ACC112 (cell line): ENCODE results near the gene PTGIR.

Experiments used
- H2AFZ ChIP-seq: fragments of 200-600 bp; sonication (generic); one replicate; pipeline ENCODE4 v1.6.0; 2017; ENCODE audit warnings: antibody characterized with exemption, low read length; ENCODE audit not compliant: unreplicated experiment
- H3K27ac ChIP-seq: fragments of 200-600 bp; sonication (generic); 2 replicates; pipeline ENCODE4 v1.5.1; 2014; ENCODE audit warnings: low read depth, mild to moderate bottlenecking, antibody characterized with exemption, low read length, moderate library complexity
- H3K27me3 ChIP-seq: fragments of 200-600 bp; sonication (generic); 2 replicates; pipeline ENCODE4 v1.6.1; 2014; ENCODE audit warnings: mild to moderate bottlenecking, antibody characterized with exemption, low read length, moderate library complexity, mixed read lengths; ENCODE audit not compliant: insufficient read depth
- H3K36me3 ChIP-seq: fragments of 200-600 bp; sonication (generic); 2 replicates; pipeline ENCODE4 v1.6.1; 2016; ENCODE audit warnings: mild to moderate bottlenecking, antibody characterized with exemption, low read length, moderate library complexity, mixed read lengths; ENCODE audit not compliant: insufficient read depth
- H3K4me1 ChIP-seq: fragments of 200-600 bp; sonication (generic); one replicate; pipeline ENCODE4 v1.6.1; 2016; ENCODE audit warnings: low read length, mixed read lengths; ENCODE audit not compliant: insufficient read depth, unreplicated experiment, control insufficient read depth
- H3K4me3 ChIP-seq: fragments of 200-600 bp; sonication (generic); 2 replicates; pipeline ENCODE4 v1.5.1; 2014; ENCODE audit warnings: mild to moderate bottlenecking, low read depth, low read length
- H3K79me2 ChIP-seq: fragments of 200-600 bp; sonication (generic); one replicate; pipeline ENCODE4 v1.6.0; 2016; ENCODE audit warnings: low read length; ENCODE audit not compliant: control insufficient read depth, unreplicated experiment, insufficient read depth

PTGIR gene

DNA sequence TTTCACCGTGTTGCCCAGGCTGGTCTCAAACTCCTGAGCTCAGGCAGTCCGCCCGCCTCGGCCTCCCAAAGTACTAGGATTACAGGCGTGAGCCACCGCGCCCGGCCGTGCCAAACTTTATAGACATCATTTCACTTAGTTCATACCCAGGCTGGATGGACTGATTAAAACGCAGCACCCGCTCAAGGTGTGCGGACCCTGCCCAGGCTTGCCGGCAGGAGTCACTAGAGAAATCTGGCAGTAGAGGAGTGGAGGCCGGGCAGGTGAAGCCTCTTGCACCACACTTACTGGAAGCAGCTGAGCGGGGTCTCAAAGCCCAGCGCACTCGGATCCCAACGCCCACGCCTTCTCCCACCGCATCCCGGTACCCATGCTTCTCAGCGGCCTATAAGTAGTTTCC lies 11.4 kb downstream of the PTGIR start:
- Histone ChIP-seq H3K36me3 (no peaks in the 10 kb centered on the region), H3K4me1 (no peaks in the 10 kb centered on the region), H3K4me3 (no peak overlapping the region), H3K27ac (no peak overlapping the region), H3K79me2 (no peaks in the 10 kb centered on the region), H3K27me3 (no peaks in the 10 kb centered on the region), H2AFZ (no peak overlapping the region)

DNA sequence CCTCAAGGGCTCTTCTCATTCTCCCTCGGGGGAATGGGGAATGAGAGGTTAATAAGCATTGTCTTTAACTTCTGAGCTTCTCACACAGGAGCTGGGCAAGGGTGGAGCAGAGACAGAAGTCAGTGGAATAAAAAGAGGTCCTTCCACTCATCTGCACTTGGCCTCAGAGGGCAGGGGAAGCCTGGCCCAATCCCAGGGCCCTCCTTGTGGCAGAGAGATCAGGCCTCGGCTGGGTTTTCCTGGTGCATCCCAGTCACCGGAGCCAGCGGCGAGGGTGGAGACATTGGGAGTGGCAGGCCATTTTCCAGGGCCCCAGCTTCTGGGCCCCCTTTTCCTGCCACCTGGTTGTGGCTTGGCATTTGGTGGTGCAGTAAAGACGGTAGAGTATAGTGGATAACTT lies 13.1 kb downstream of the PTGIR start:
- no peak overlapping the region for H3K27ac ChIP-seq
- no peaks in the 10 kb centered on the region for H3K27me3 ChIP-seq
- no peaks in the 10 kb centered on the region for H3K36me3 ChIP-seq
- no peak overlapping the region for H2AFZ ChIP-seq
- no peak overlapping the region for H3K4me3 ChIP-seq
- no peaks in the 10 kb centered on the region for H3K4me1 ChIP-seq
- H3K79me2 ChIP-seq, result no peaks in the 10 kb centered on the region

DNA sequence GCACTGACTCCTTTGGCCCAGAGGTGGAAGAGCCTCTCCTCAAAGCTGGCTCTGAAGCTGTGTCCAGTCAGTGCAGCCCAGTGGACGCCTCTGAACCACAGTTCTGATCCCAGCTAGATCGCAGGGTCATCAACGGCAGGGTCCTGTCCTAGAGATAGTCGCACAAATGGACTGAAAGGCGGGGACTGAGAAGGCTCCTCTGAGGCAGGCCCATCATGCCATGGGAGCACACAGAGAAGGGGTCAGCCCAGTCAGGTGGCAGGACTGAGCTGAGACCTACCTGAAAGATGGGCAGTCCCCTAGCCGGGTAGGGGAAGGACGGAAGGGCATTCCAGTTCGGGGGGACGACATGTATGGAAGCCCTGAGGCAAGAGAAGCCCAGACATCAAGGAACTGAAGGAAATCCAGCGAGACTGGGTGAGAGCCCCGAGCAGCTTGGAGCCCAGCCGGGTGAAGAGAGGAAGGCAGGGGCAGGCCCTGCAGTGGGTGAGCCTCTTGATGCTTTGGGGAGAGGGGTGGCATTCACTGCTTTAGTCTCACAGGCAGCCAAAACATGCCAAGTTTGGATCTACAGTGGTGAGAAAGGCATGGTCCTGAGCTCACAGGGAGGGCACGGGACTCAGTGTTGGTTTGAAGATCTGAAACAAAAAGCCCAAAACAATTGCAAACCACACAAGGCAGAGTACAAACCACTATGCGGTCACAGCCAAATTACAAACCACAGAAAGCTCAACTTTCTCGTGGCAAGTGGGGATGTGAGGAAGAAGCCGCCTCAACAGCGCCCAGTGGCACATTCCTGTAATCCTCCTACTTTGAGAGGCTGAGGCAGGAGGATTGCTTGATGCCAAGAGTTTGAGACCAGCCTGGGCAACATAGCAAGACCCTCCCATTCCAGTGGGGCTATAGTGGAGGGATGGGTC lies 13.8 kb downstream of the PTGIR start:
- H3K4me3 ChIP-seq, result no peak overlapping the region
- H3K36me3 ChIP-seq, result no peaks in the 10 kb centered on the region
- H3K27me3 ChIP-seq, result no peaks in the 10 kb centered on the region
- H3K27ac ChIP-seq, result no peak overlapping the region
- no peak overlapping the region for H2AFZ ChIP-seq
- H3K4me1 ChIP-seq, result no peaks in the 10 kb centered on the region
- H3K79me2 ChIP-seq, result peaks cover 1% of the 10 kb centered on the region

DNA sequence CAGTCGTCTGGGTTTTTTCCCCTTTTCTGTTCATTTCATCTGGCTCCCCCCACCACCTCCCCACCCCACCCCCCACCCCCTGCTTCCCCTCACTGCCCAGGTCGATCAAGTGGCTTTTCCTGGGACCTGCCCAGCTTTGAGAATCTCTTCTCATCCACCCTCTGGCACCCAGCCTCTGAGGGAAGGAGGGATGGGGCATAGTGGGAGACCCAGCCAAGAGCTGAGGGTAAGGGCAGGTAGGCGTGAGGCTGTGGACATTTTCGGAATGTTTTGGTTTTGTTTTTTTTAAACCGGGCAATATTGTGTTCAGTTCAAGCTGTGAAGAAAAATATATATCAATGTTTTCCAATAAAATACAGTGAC lies 14.5 kb downstream of the PTGIR start:
- Histone ChIP-seq H3K4me1 (no peaks in the 10 kb centered on the region), H3K36me3 (no peaks in the 10 kb centered on the region), H3K4me3 (no peak overlapping the region), H2AFZ (no peak overlapping the region), H3K27me3 (no peaks in the 10 kb centered on the region), H3K27ac (no peak overlapping the region), H3K79me2 (peaks cover 8% of the 10 kb centered on the region)

DNA sequence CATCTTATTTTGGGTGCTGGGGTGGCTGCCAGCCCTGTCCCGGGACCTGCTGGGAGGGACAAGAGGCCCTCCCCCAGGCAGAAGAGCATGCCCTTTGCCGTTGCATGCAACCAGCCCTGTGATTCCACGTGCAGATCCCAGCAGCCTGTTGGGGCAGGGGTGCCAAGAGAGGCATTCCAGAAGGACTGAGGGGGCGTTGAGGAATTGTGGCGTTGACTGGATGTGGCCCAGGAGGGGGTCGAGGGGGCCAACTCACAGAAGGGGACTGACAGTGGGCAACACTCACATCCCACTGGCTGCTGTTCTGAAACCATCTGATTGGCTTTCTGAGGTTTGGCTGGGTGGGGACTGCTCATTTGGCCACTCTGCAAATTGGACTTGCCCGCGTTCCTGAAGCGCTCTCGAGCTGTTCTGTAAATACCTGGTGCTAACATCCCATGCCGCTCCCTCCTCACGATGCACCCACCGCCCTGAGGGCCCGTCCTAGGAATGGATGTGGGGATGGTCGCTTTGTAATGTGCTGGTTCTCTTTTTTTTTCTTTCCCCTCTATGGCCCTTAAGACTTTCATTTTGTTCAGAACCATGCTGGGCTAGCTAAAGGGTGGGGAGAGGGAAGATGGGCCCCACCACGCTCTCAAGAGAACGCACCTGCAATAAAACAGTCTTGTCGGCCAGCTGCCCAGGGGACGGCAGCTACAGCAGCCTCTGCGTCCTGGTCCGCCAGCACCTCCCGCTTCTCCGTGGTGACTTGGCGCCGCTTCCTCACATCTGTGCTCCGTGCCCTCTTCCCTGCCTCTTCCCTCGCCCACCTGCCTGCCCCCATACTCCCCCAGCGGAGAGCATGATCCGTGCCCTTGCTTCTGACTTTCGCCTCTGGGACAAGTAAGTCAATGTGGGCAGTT lies 15.1 kb downstream of the PTGIR start:
- H3K4me1 ChIP-seq, result no peaks in the 10 kb centered on the region
- no peaks in the 10 kb centered on the region for H3K36me3 ChIP-seq
- H3K27me3 ChIP-seq, result no peaks in the 10 kb centered on the region
- peaks cover 14% of the 10 kb centered on the region for H3K79me2 ChIP-seq
- H3K27ac ChIP-seq, result no peak overlapping the region
- no peak overlapping the region for H3K4me3 ChIP-seq
- no peak overlapping the region for H2AFZ ChIP-seq

DNA sequence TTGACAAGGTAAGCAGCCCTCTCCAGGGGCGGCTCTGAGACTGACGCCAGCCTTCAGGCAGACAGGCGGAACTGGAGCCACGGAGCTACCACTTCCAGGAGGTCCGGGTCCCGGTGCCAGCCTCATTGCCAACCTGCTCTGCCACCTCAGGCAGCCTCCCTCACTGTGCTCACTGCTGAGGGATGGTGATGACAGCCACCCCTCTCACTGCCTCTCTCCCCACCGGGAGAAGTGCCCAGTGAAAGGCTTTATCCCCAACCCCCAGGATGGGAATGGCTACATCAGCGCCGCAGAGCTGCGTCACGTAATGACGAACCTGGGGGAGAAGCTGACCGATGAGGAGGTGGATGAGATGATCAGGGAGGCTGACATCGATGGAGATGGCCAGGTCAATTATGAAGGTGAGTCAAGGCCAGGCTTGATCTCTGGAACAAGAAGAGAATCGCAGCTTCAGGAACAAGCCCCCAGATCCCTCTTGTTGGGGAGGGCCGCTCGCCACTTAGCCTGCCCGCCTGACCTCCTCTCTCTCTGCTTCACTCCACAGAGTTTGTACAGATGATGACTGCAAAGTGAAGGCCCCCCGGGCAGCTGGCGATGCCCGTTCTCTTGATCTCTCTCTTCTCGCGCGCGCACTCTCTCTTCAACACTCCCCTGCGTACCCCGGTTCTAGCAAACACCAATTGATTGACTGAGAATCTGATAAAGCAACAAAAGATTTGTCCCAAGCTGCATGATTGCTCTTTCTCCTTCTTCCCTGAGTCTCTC lies 16.1 kb downstream of the PTGIR start:
- no peaks in the 10 kb centered on the region for H3K27me3 ChIP-seq
- H3K4me3 ChIP-seq, result no peak overlapping the region
- no peak overlapping the region for H3K27ac ChIP-seq
- H3K79me2 ChIP-seq, result peaks cover 24% of the 10 kb centered on the region
- no peaks in the 10 kb centered on the region for H3K36me3 ChIP-seq
- H2AFZ ChIP-seq, result no peak overlapping the region
- H3K4me1 ChIP-seq, result no peaks in the 10 kb centered on the region

DNA sequence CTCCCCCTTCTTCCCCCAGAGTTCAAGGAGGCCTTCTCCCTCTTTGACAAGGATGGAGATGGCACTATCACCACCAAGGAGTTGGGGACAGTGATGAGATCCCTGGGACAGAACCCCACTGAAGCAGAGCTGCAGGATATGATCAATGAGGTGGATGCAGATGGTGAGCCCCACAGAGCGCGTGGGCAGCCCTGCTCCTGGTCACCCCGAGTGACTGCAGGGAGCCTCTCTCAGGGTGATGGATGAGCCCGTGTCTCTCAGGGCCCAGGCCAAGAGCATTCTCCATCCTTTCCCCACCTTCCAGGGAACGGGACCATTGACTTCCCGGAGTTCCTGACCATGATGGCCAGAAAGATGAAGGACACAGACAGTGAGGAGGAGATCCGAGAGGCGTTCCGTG lies 16.7 kb downstream of the PTGIR start:
- Histone ChIP-seq H3K36me3 (no peaks in the 10 kb centered on the region), H3K4me1 (no peaks in the 10 kb centered on the region), H3K79me2 (peaks cover 30% of the 10 kb centered on the region), H3K27ac (no peak overlapping the region), H3K4me3 (no peak overlapping the region), H2AFZ (no peak overlapping the region), H3K27me3 (no peaks in the 10 kb centered on the region)

DNA sequence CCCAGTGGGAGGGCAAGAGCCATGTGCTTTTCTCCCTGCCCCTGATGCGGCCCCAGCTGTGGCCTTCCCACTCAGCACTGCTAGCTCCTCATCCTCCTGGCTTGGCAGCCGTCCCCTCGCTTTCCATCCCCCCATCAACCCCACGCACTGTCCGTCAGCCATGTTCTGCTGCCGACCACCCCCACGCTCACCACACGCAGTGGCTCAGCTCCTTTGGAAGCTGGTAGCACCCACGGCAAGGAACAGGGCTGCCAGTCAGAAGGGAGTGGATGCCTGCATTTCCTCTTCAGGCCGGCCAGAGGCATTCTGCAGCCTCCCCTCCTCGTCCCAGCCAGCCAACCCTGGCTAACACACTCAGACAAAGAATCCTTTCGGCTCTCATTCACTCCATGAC lies 17.4 kb downstream of the PTGIR start:
- H3K36me3 ChIP-seq, result no peaks in the 10 kb centered on the region

DNA sequence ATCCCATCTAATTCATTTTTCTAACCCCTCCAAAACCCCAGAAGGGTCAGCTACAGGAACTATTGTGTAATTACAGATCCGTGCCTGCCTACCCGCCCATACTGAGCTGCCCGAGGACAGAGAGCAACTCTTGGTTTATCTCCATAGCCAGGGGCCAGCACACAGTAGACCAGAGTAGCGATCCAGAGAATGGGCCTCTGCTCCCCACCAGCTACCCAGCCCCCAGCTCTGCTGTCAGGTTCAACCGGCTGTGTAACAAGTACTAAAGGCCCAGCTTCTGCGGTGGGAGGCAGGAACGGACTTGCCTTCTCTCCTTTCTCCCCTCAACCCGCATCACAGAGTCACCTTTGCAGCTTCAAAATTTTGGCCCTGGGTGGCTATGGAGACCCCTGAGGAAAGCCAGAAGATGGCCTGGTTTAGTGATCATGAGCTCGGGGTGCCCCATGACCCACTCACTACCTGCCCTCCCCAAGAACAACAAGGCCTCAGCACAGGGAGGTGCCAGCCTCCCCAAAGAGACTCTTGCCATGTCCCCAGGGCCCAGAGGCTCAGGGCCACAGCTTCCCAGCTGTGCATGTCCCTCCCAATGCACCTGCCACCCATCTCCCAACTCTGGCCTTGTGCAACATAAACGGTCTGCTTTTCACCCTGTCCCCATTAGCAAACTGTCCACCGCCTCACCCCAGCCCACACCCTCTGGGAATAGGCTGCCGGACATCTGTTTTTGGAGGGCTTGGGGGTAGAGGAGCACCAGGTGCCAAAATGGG lies 18.0 kb downstream of the PTGIR start:
- no peak overlapping the region for H3K27ac ChIP-seq
- no peaks in the 10 kb centered on the region for H3K36me3 ChIP-seq
- H3K27me3 ChIP-seq, result no peaks in the 10 kb centered on the region
- no peak overlapping the region for H2AFZ ChIP-seq
- no peaks in the 10 kb centered on the region for H3K4me1 ChIP-seq
- H3K4me3 ChIP-seq, result no peak overlapping the region
- H3K79me2 ChIP-seq, result peaks cover 43% of the 10 kb centered on the region

More for the DNA sequence above, 17.4 kb downstream of the PTGIR start:
- H3K4me3 ChIP-seq, result no peak overlapping the region
- H3K79me2 ChIP-seq, result peaks cover 37% of the 10 kb centered on the region
- no peak overlapping the region for H2AFZ ChIP-seq
- no peak overlapping the region for H3K27ac ChIP-seq
- H3K4me1 ChIP-seq, result no peaks in the 10 kb centered on the region
- no peaks in the 10 kb centered on the region for H3K27me3 ChIP-seq

DNA sequence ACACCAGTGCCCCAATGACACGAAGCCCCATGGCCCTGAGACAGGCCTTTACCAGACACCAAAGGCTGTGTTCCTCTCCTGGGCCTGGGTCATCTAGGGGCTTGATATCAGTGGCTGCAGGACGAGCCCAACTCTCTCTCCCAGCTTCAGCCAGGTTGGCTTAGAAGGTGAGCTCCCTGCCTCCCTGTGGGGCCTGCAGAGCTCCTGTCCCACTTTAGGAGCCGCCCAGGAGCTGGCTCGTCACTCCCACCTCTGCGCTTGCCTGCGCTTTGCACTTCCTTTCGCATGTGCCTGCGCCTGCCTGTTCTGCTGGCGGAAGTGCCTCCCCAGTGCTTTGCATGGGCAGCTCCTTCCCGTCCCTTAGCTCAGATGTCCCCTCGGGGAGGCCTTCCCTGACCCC lies 18.9 kb downstream of the PTGIR start:
- Histone ChIP-seq H3K36me3 (no peaks in the 10 kb centered on the region), H3K79me2 (peaks cover 50% of the 10 kb centered on the region), H3K4me1 (no peaks in the 10 kb centered on the region), H2AFZ (no peak overlapping the region), H3K27me3 (no peaks in the 10 kb centered on the region), H3K4me3 (no peak overlapping the region), H3K27ac (no peak overlapping the region)
